ENCODE measurements around the gene MYH9. TPM values are rescaled to one million over a fixed set of nuclear protein-coding genes. Genes with fewer than 3 reads are reported as not detected.
A peak's percentile ranks its signal among the peaks of the same experiment; 100 is the strongest.

The MYH9 gene
- total RNA-seq, 2 experiments from 2014 or later = 901 to 925 TPM

GRCh38 chr22:36375071-36375980, 12.4 kb downstream of the MYH9 start:
- H3K27ac Mint-ChIP-seq = peak overlapping the region; percentile 93
- H3K27me3 Mint-ChIP-seq = no peaks in the 10 kb centered on the region
- peak overlapping the region; percentile 4 for H3K4me3 ChIP-seq (ENCODE audit: low read length)

GRCh38 chr22:36374603-36375024, 13.2 kb downstream of the MYH9 start:
- peaks cover 80% of the 10 kb centered on the region for H3K36me3 Mint-ChIP-seq (ENCODE audit: low read depth)
- POLR2A ChIA-PET = interaction anchor here (44.0 to 49.5 kb wide), 2 partner anchors 7 to 19 kb away, joined by 1847 read pairs; partner anchors contain the start of gene MYH9
- H3K9me3 Mint-ChIP-seq = no peaks in the 10 kb centered on the region
- H3K4me1 Mint-ChIP-seq (ENCODE audit: low read depth) = peaks cover 91% of the 10 kb centered on the region
- H3K27me3 Mint-ChIP-seq = no peaks in the 10 kb centered on the region
- Histone ChIP-seq H3K4me1 (ENCODE audit: insufficient read depth, low read length) (peaks cover 99% of the 10 kb centered on the region), H3K36me3 (ENCODE audit: insufficient read depth, low read length) (peaks cover 37% of the 10 kb centered on the region), H3K9me3 (ENCODE audit: control insufficient read depth in 1 of 2, insufficient read depth in 1 of 2, low read length in 2 of 2) (no peaks in the 10 kb centered on the region), H3K4me3 (ENCODE audit: low read length) (no peak overlapping the region), H3K27ac (ENCODE audit: low read depth in 1 of 2, low read length in 2 of 2) (peak overlapping the region; percentile 85 to 95), H3K27me3 (ENCODE audit: control insufficient read depth in 1 of 2, insufficient read depth in 2 of 2, low read length in 2 of 2) (no peaks in the 10 kb centered on the region)
- H3K4me3 Mint-ChIP-seq = peak overlapping the region; percentile 52
- H3K27ac Mint-ChIP-seq = peak overlapping the region; percentile 93
- intact Hi-C loops (cut with DNase I, micrococcal nuclease) = loop anchor here in 1 of 2 experiments (5.0 kb wide), 1 partner anchor 37 kb away; no protein-coding TSS in a partner anchor
- DNase-seq (peak in 8 of 14 experiments; percentile 47 to 77 (median 60)), ATAC-seq (ENCODE audit: poor library complexity) (no peak)
- CTCF ChIA-PET = interaction anchor here (1.7 kb wide), 1 partner anchor 96 kb away, joined by 7 read pairs; no protein-coding TSS in a partner anchor
- no peak for TF ChIP-seq CTCF (IDR thresholded peaks at IDR 0.05)

More at GRCh38 chr22:36375071-36375980, 12.4 kb downstream of the MYH9 start:
- H3K27ac ChIP-seq (ENCODE audit: low read depth in 1 of 2, low read length in 2 of 2) = peak overlapping the region; percentile 85 to 95
- no peaks in the 10 kb centered on the region for H3K9me3 Mint-ChIP-seq
- H3K36me3 ChIP-seq (ENCODE audit: insufficient read depth, low read length) = peaks cover 44% of the 10 kb centered on the region
- ChIA-PET CTCF (interaction anchor here (0.7 to 1.7 kb wide), 2 partner anchors 95 to 854 kb away, joined by 3 to 7 read pairs; no protein-coding TSS in a partner anchor), POLR2A (interaction anchor here (0.6 to 49.5 kb wide), 4 partner anchors 7 to 1013 kb away, joined by 4 to 1847 read pairs (median 940); partner anchors contain the start of gene MYH9)
- intact Hi-C loops (cut with DNase I, micrococcal nuclease) = loop anchor here in 1 of 2 experiments (5.0 kb wide), 1 partner anchor 38 kb away; no protein-coding TSS in a partner anchor
- peak overlapping the region; percentile 62 for H3K4me3 Mint-ChIP-seq
- peaks cover 85% of the 10 kb centered on the region for H3K36me3 Mint-ChIP-seq (ENCODE audit: low read depth)
- H3K9me3 ChIP-seq (ENCODE audit: control insufficient read depth in 1 of 2, insufficient read depth in 1 of 2, low read length in 2 of 2) = no peaks in the 10 kb centered on the region
- H3K4me1 Mint-ChIP-seq (ENCODE audit: low read depth) = peaks cover 91% of the 10 kb centered on the region
- ATAC-seq (ENCODE audit: poor library complexity) (no peak), DNase-seq (peak in 1 of 14 experiments; percentile 34)
- peaks cover 100% of the 10 kb centered on the region for H3K4me1 ChIP-seq (ENCODE audit: insufficient read depth, low read length)
- no peak for TF ChIP-seq CTCF (IDR thresholded peaks at IDR 0.05)
- no peaks in the 10 kb centered on the region for H3K27me3 ChIP-seq (ENCODE audit: control insufficient read depth in 1 of 2, insufficient read depth in 2 of 2, low read length in 2 of 2)

GRCh38 chr22:36373258-36373579, 14.5 kb downstream of the MYH9 start:
- POLR2A ChIA-PET = interaction anchor here (3.8 to 49.5 kb wide), 3 partner anchors 5 to 78 kb away, joined by 12 to 1847 read pairs (median 1847); partner anchors contain the start of gene MYH9

More at GRCh38 chr22:36373258-36373579, 14.5 kb downstream of the MYH9 start:
- no peak for TF ChIP-seq CTCF (IDR thresholded peaks at IDR 0.05)
- Mint-ChIP-seq H3K4me3 (peak overlapping the region; percentile 90), H3K36me3 (ENCODE audit: low read depth) (peaks cover 76% of the 10 kb centered on the region), H3K9me3 (no peaks in the 10 kb centered on the region), H3K4me1 (ENCODE audit: low read depth) (peaks cover 91% of the 10 kb centered on the region), H3K27me3 (no peaks in the 10 kb centered on the region), H3K27ac (peak overlapping the region; percentile 93)
- Histone ChIP-seq H3K27me3 (ENCODE audit: control insufficient read depth in 1 of 2, insufficient read depth in 2 of 2, low read length in 2 of 2) (no peaks in the 10 kb centered on the region), H3K9me3 (ENCODE audit: control insufficient read depth in 1 of 2, insufficient read depth in 1 of 2, low read length in 2 of 2) (no peaks in the 10 kb centered on the region), H3K4me1 (ENCODE audit: insufficient read depth, low read length) (peaks cover 99% of the 10 kb centered on the region), H3K36me3 (ENCODE audit: insufficient read depth, low read length) (peaks cover 31% of the 10 kb centered on the region), H3K4me3 (ENCODE audit: low read length) (peak overlapping the region; percentile 1), H3K27ac (ENCODE audit: low read depth in 1 of 2, low read length in 2 of 2) (peak overlapping the region; percentile 75 to 87)
- CTCF ChIA-PET = no interaction called here
- DNase-seq (peak in 1 of 14 experiments; percentile 52), ATAC-seq (ENCODE audit: poor library complexity) (no peak)
- intact Hi-C loops (cut with DNase I, micrococcal nuclease) = no loop called here
